Measurements from ENCODE around the gene ZGPAT. TPM values are rescaled to one million over a fixed set of nuclear protein-coding genes. Genes with fewer than 3 reads are reported as not detected.

ZGPAT gene
- total and polyA plus RNA-seq, 2 of the 13 experiments (the other 11 are each of a cell fraction or from before 2014, with no cell fraction given) = 23.0 to 41.9 TPM

- TF ChIP-seq ZNF451 (CRISPR knock-in tag; IDR thresholded peaks at IDR 0.05) (peak; percentile 84; the same call in 1 of the 2 replicates), ZNF263 (CRISPR knock-in tag; IDR thresholded peaks at IDR 0.05) (peak; percentile 57; the same call in 1 of the 2 replicates), PITX1 (CRISPR knock-in tag; IDR thresholded peaks at IDR 0.05) (peak; percentile 83), PLSCR1 (CRISPR knock-in tag; IDR thresholded peaks at IDR 0.05; ENCODE audit: borderline replicate concordance) (no peak), THAP8 (CRISPR knock-in tag; IDR thresholded peaks at IDR 0.05; ENCODE audit: borderline replicate concordance) (peak; percentile 97), NFKBIZ (CRISPR knock-in tag; IDR thresholded peaks at IDR 0.05) (peak; percentile 87; the same call in 1 of the 2 replicates), FOXO1 (CRISPR knock-in tag; IDR thresholded peaks at IDR 0.05) (peak; percentile 78), SNAPC5 (CRISPR knock-in tag; IDR thresholded peaks at IDR 0.05; ENCODE audit: borderline replicate concordance) (0 out of 2 replicates have a peak, but pooled peaks have one; percentile 67), ZNF841 (CRISPR knock-in tag; IDR thresholded peaks at IDR 0.05; ENCODE audit: borderline replicate concordance) (no peak), ZBTB43 (CRISPR knock-in tag; conservative IDR thresholded peaks at IDR 0.05) (peak; percentile 83), NRL (CRISPR knock-in tag; IDR thresholded peaks at IDR 0.05; ENCODE audit: borderline replicate concordance) (no peak), MTF1 (CRISPR knock-in tag; IDR thresholded peaks at IDR 0.05) (peak; percentile 77; the same call in 1 of the 2 replicates), RAD51 (IDR thresholded peaks at IDR 0.05; ENCODE audit: borderline replicate concordance) (no peak), ZNF484 (CRISPR knock-in tag; IDR thresholded peaks at IDR 0.05; ENCODE audit: borderline replicate concordance, low read depth) (no peak), NR2F6 (IDR thresholded peaks at IDR 0.05) (peak; percentile 33; the same call in 1 of the 2 replicates), NR2F6 (CRISPR knock-in tag; IDR thresholded peaks at IDR 0.05) (peak; percentile 86), SUZ12 (IDR thresholded peaks at IDR 0.05; ENCODE audit: low read depth, low read length) (no peak), GPN1 (CRISPR knock-in tag; IDR thresholded peaks at IDR 0.05; ENCODE audit: borderline replicate concordance) (no peak), ZNF33A (CRISPR knock-in tag; IDR thresholded peaks at IDR 0.05; ENCODE audit: borderline replicate concordance) (no peak), CHD4 (IDR thresholded peaks at IDR 0.05; ENCODE audit: borderline replicate concordance, low read length) (no peak), ZNF121 (CRISPR knock-in tag; IDR thresholded peaks at IDR 0.05) (no peak; the same call in 1 of the 2 replicates), ATM (IDR thresholded peaks at IDR 0.05; ENCODE audit: borderline replicate concordance) (no peak), ZFP36L2 (CRISPR knock-in tag; IDR thresholded peaks at IDR 0.05) (no peak), FOSL1 (CRISPR knock-in tag; IDR thresholded peaks at IDR 0.05; ENCODE audit: borderline replicate concordance) (peak; percentile 45; the same call in 1 of the 2 replicates), ZNF138 (CRISPR knock-in tag; IDR thresholded peaks at IDR 0.05; ENCODE audit: low read depth) (0 out of 2 replicates have a peak, but pooled peaks have one; percentile 58), MEIS1 (CRISPR knock-in tag; IDR thresholded peaks at IDR 0.05; ENCODE audit: borderline replicate concordance) (no peak), ZFP62 (CRISPR knock-in tag; IDR thresholded peaks at IDR 0.05) (no peak)
Observed at GRCh38 chr20:63739130-63740069, 31.6 kb downstream of the ZGPAT start, which contains the start of gene SLC2A4RG (continued).
